ENCODE data around the gene DNAJC16. TPM values are rescaled to one million over a fixed set of nuclear protein-coding genes. Genes with fewer than 3 reads are reported as not detected.

Gene DNAJC16
- polyA plus RNA-seq, 1 experiment: 18.4 TPM

GRCh38 chr1:15571266-15571665 lies 44.6 kb downstream of the DNAJC16 start:
- H3K4me3 ChIP-seq (ENCODE audit: low read depth, low read length): no peak overlapping the region
- no peak for DNase-seq (ENCODE audit: low read depth, low spot score)
- no peaks in the 10 kb centered on the region for H3K9me3 ChIP-seq (ENCODE audit: control insufficient read depth, insufficient read depth, low read length)
- H3K27ac ChIP-seq (ENCODE audit: low read depth, low read length): no peak overlapping the region
- POLR2A ChIA-PET: no interaction called here
- no peak for TF ChIP-seq CTCF (IDR thresholded peaks at IDR 0.05; ENCODE audit: low read depth, low read length)
- no peaks in the 10 kb centered on the region for H3K27me3 ChIP-seq (ENCODE audit: control insufficient read depth, insufficient read depth, low read length)
- CTCF ChIA-PET: interaction anchor here (0.6 to 1.2 kb wide), 3 partner anchors 10 to 245 kb away, joined by 3 to 6 read pairs (median 3); no protein-coding TSS in a partner anchor

- POLR2A ChIA-PET: no interaction called here
These were observed 46.8 kb downstream of the DNAJC16 start for GRCh38 chr1:15573477-15573876.

GRCh38 chr1:15574741-15575140 lies 48.1 kb downstream of the DNAJC16 start:
- CTCF ChIA-PET: no interaction called here
- no peak overlapping the region for H3K4me3 ChIP-seq (ENCODE audit: low read depth, low read length)
- H3K9me3 ChIP-seq (ENCODE audit: control insufficient read depth, insufficient read depth, low read length): no peaks in the 10 kb centered on the region
- TF ChIP-seq CTCF (IDR thresholded peaks at IDR 0.05; ENCODE audit: low read depth, low read length): no peak
- no peaks in the 10 kb centered on the region for H3K27me3 ChIP-seq (ENCODE audit: control insufficient read depth, insufficient read depth, low read length)
- H3K27ac ChIP-seq (ENCODE audit: low read depth, low read length): no peak overlapping the region
- no peak for DNase-seq (ENCODE audit: low read depth, low spot score)
- POLR2A ChIA-PET: no interaction called here

More at GRCh38 chr1:15573477-15573876, 46.8 kb downstream of the DNAJC16 start:
- no peak for TF ChIP-seq CTCF (IDR thresholded peaks at IDR 0.05; ENCODE audit: low read depth, low read length)
- H3K27me3 ChIP-seq (ENCODE audit: control insufficient read depth, insufficient read depth, low read length): no peaks in the 10 kb centered on the region
- no peak for DNase-seq (ENCODE audit: low read depth, low spot score)
- CTCF ChIA-PET: no interaction called here
- no peak overlapping the region for H3K27ac ChIP-seq (ENCODE audit: low read depth, low read length)
- no peak overlapping the region for H3K4me3 ChIP-seq (ENCODE audit: low read depth, low read length)
- no peaks in the 10 kb centered on the region for H3K9me3 ChIP-seq (ENCODE audit: control insufficient read depth, insufficient read depth, low read length)

- no peak overlapping the region for H3K4me3 ChIP-seq (ENCODE audit: low read depth, low read length)
- ChIA-PET CTCF (no interaction called here), POLR2A (no interaction called here)
- H3K27ac ChIP-seq (ENCODE audit: low read depth, low read length): no peak overlapping the region
- TF ChIP-seq CTCF (IDR thresholded peaks at IDR 0.05; ENCODE audit: low read depth, low read length): no peak
- DNase-seq (ENCODE audit: low read depth, low spot score): no peak
- no peaks in the 10 kb centered on the region for H3K9me3 ChIP-seq (ENCODE audit: control insufficient read depth, insufficient read depth, low read length)
- no peaks in the 10 kb centered on the region for H3K27me3 ChIP-seq (ENCODE audit: control insufficient read depth, insufficient read depth, low read length)
These were observed 49.0 kb downstream of the DNAJC16 start for GRCh38 chr1:15575549-15576150.

GRCh38 chr1:15577691-15578090 lies 51.0 kb downstream of the DNAJC16 start:
- DNase-seq (ENCODE audit: low read depth, low spot score): no peak
- ChIA-PET POLR2A (no interaction called here), CTCF (interaction anchor here (0.7 kb wide), 1 partner anchor 93 kb away, joined by 3 read pairs; no protein-coding TSS in a partner anchor)

More at GRCh38 chr1:15577691-15578090, 51.0 kb downstream of the DNAJC16 start:
- Histone ChIP-seq H3K27ac (ENCODE audit: low read depth, low read length) (no peak overlapping the region), H3K27me3 (ENCODE audit: control insufficient read depth, insufficient read depth, low read length) (no peaks in the 10 kb centered on the region), H3K4me3 (ENCODE audit: low read depth, low read length) (no peak overlapping the region), H3K9me3 (ENCODE audit: control insufficient read depth, insufficient read depth, low read length) (no peaks in the 10 kb centered on the region)
- no peak for TF ChIP-seq CTCF (IDR thresholded peaks at IDR 0.05; ENCODE audit: low read depth, low read length)

Data from AG04450 (cell line).